ENCODE data around the gene OSBP2. TPM values are rescaled to one million over a fixed set of nuclear protein-coding genes. Genes with fewer than 3 reads are reported as not detected.
A peak's percentile ranks its signal among the peaks of the same experiment; 100 is the strongest.

The OSBP2 gene
- total RNA-seq, 1 donor from 2014 or later: 0.58 TPM

- no peaks in the 10 kb centered on the region for H3K79me2 ChIP-seq (ENCODE audit: low read depth)
- no peak overlapping the region for H3K9ac ChIP-seq
- H3K4me2 ChIP-seq: no peak overlapping the region
- Mint-ChIP-seq H3K27me3 (ENCODE audit: insufficient read depth, low read depth) (peaks cover 20% of the 10 kb centered on the region), H3K36me3 (no peaks in the 10 kb centered on the region), H3K4me1 (peaks cover 6% of the 10 kb centered on the region), H3K27ac (no peak overlapping the region), H3K9me3 (no peaks in the 10 kb centered on the region), H3K4me3 (no peak overlapping the region)
- no peak for TF ChIP-seq EZH2phosphoT487 (IDR thresholded peaks at IDR 0.05)
- no peak for TF ChIP-seq EZH2 (IDR thresholded peaks at IDR 0.05)
- no peak for TF ChIP-seq CTCF (IDR thresholded peaks at IDR 0.05)
- H3K27ac ChIP-seq: no peak overlapping the region
- H3K36me3 ChIP-seq: no peaks in the 10 kb centered on the region
- no peak overlapping the region for H2AFZ ChIP-seq (replicated peaks)
- no peaks in the 10 kb centered on the region for H3K9me3 ChIP-seq (ENCODE audit: low read depth)
- H3K27me3 ChIP-seq: peaks cover 24% of the 10 kb centered on the region
- H3F3A ChIP-seq (ENCODE audit: low read depth): no peaks in the 10 kb centered on the region
- H3K4me1 ChIP-seq: peaks cover 5% of the 10 kb centered on the region
- no peaks in the 10 kb centered on the region for H4K20me1 ChIP-seq (ENCODE audit: low read depth)
- H3K4me3 ChIP-seq: no peak overlapping the region
- no peak for DNase-seq (ENCODE audit: low spot score)
These were observed 133.0 kb downstream of the OSBP2 start for GRCh38 chr22:30827646-30828045.

DNA sequence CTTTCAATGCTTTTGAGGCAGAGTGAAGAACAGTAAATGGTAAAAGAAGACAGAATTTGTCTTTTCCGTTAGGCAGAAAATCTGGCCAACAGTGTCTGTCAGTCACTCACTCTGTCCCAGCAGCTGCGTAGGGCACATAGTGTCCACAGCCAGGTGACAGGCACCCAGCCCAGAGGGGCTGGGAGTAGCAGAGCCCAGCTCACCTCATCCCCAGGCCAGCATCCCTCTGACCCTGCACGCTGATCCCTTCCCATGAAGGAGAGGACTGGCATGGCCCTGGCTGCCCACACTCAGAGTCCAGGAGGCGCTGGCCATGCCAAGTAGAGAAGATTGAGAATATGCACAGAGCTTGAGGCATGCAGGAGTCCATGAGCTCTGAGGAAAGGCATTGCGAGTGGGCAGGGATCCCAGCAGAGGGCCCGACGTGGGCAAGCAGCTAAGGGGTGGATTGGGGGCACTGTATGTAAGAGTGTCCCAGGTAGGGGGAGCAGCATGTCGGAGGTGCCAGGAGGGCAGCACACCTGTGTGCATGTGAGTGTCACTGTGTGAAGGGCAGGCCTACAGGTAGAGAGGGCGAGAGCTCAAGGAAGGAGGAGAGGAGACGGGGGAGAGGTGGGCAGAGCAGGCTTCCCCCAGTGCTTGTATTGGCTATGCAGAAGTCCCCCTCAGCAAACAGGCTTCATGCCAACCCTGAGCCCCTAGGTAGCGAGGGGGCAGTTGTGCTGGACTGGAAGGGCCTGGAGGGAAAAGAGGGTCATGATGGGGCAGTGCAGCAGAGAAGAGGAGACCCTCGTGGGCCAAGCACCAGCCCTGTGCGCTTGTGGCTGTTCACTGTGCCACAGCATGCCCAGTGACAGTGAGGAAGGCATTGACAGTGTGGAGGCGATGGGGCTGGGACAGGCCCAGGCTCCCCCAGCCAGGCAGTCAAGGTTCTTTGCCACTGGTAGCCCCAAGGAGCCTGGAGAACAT, 133.8 kb downstream of the OSBP2 start:
- no peak overlapping the region for H3K4me3 ChIP-seq
- H3K27me3 ChIP-seq: peaks cover 16% of the 10 kb centered on the region
- no peaks in the 10 kb centered on the region for H3K9me3 ChIP-seq (ENCODE audit: low read depth)
- H2AFZ ChIP-seq (replicated peaks): no peak overlapping the region
- no peak overlapping the region for H3K27ac ChIP-seq
- no peak overlapping the region for H3K9ac ChIP-seq
- Mint-ChIP-seq H3K36me3 (no peaks in the 10 kb centered on the region), H3K4me3 (peak overlapping the region; percentile 31), H3K27me3 (ENCODE audit: insufficient read depth, low read depth) (peaks cover 13% of the 10 kb centered on the region), H3K4me1 (peaks cover 4% of the 10 kb centered on the region), H3K9me3 (no peaks in the 10 kb centered on the region), H3K27ac (no peak overlapping the region)
- TF ChIP-seq EZH2phosphoT487 (IDR thresholded peaks at IDR 0.05) (no peak), EZH2 (IDR thresholded peaks at IDR 0.05) (no peak), CTCF (IDR thresholded peaks at IDR 0.05) (no peak)
- no peak overlapping the region for H3K4me2 ChIP-seq
- no peaks in the 10 kb centered on the region for H3K36me3 ChIP-seq
- DNase-seq (ENCODE audit: low spot score): no peak
- no peaks in the 10 kb centered on the region for H3F3A ChIP-seq (ENCODE audit: low read depth)
- H3K79me2 ChIP-seq (ENCODE audit: low read depth): no peaks in the 10 kb centered on the region
- H3K4me1 ChIP-seq: peaks cover 1% of the 10 kb centered on the region
- H4K20me1 ChIP-seq (ENCODE audit: low read depth): no peaks in the 10 kb centered on the region

- H3K27ac Mint-ChIP-seq: no peak overlapping the region
- no peak for TF ChIP-seq CTCF (IDR thresholded peaks at IDR 0.05)
- no peak for TF ChIP-seq EZH2 (IDR thresholded peaks at IDR 0.05)
- TF ChIP-seq EZH2phosphoT487 (IDR thresholded peaks at IDR 0.05): no peak
- H3K9me3 Mint-ChIP-seq: no peaks in the 10 kb centered on the region
- no peaks in the 10 kb centered on the region for H3K36me3 Mint-ChIP-seq
- peaks cover 6% of the 10 kb centered on the region for H3K27me3 Mint-ChIP-seq (ENCODE audit: insufficient read depth, low read depth)
- H3K4me3 Mint-ChIP-seq: no peak overlapping the region
- Histone ChIP-seq H3K4me3 (no peak overlapping the region), H3F3A (ENCODE audit: low read depth) (no peaks in the 10 kb centered on the region), H3K27ac (no peak overlapping the region), H3K4me1 (no peaks in the 10 kb centered on the region), H3K9ac (no peak overlapping the region), H3K27me3 (peaks cover under 1% of the 10 kb centered on the region), H4K20me1 (ENCODE audit: low read depth) (no peaks in the 10 kb centered on the region), H3K9me3 (ENCODE audit: low read depth) (no peaks in the 10 kb centered on the region), H3K36me3 (no peaks in the 10 kb centered on the region), H3K4me2 (no peak overlapping the region), H3K79me2 (ENCODE audit: low read depth) (no peaks in the 10 kb centered on the region), H2AFZ (replicated peaks) (no peak overlapping the region)
- no peak for DNase-seq (ENCODE audit: low spot score)
- peaks cover 4% of the 10 kb centered on the region for H3K4me1 Mint-ChIP-seq
These were observed 135.4 kb downstream of the OSBP2 start for GRCh38 chr22:30829901-30830550.

Data from neural progenitor cell (in vitro differentiated cells).